Vagina (tissue), 2 donors: Measurements from ENCODE around the gene EAF1.

Source experiments
- POLR2A ChIP-seq, 2 donors: fragments of 450-650 bp; IDR thresholded peaks; one replicate each; pipeline ENCODE4 v1.6.1; 2017; ENCODE audit warnings: antibody characterized with exemption in 2 of 2, mild to moderate bottlenecking in 2 of 2, moderate library complexity in 2 of 2
- POLR2AphosphoS5 ChIP-seq, 2 donors: sonication (generic); formaldehyde crosslinking; IDR thresholded peaks; one replicate each; pipeline ENCODE4 v1.9.0; 2017; ENCODE audit warnings: antibody characterized with exemption in 2 of 2, mild to moderate bottlenecking in 2 of 2, low read depth in 1 of 2; ENCODE audit not compliant: insufficient read depth in 1 of 2
- TF ChIP-seq, protein P1 (sequence below), 3 experiments: fragments of 450-650 bp in 2 of 3; fragments of 200-600 bp in 1 of 3; sonication (generic) in 1 of 3; IDR thresholded peaks; one replicate each; pipeline ENCODE4 v1.5.1; 2017 to 2019; ENCODE audit warnings: antibody characterized with exemption in 3 of 3, mild to moderate bottlenecking in 2 of 3, moderate library complexity in 2 of 3

DNA sequence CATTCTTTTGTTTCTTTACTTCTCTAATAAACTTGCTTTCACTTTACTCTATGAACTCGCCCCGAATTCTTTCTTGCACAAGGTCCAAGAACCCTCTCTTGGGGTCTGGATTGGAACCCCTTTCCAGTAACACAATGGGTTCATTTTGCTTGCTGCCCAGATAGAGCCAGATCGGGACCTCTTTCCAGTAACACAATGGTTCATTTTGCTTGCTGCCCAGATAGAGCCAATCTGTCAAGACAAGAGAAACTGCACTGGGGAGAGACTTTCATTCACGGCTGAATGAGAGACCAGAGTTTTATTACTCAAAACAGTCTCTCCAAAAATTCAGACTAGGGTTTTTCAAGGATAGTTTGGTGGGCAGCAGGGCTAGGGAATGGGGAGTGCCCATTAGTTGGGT lies 25.5 kb upstream of the EAF1 start:
- no peak for TF ChIP-seq POLR2A (IDR thresholded peaks at IDR 0.05)
- TF ChIP-seq, protein P1, sequence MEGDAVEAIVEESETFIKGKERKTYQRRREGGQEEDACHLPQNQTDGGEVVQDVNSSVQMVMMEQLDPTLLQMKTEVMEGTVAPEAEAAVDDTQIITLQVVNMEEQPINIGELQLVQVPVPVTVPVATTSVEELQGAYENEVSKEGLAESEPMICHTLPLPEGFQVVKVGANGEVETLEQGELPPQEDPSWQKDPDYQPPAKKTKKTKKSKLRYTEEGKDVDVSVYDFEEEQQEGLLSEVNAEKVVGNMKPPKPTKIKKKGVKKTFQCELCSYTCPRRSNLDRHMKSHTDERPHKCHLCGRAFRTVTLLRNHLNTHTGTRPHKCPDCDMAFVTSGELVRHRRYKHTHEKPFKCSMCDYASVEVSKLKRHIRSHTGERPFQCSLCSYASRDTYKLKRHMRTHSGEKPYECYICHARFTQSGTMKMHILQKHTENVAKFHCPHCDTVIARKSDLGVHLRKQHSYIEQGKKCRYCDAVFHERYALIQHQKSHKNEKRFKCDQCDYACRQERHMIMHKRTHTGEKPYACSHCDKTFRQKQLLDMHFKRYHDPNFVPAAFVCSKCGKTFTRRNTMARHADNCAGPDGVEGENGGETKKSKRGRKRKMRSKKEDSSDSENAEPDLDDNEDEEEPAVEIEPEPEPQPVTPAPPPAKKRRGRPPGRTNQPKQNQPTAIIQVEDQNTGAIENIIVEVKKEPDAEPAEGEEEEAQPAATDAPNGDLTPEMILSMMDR (IDR thresholded peaks at IDR 0.05): no peak
- TF ChIP-seq POLR2AphosphoS5 (IDR thresholded peaks at IDR 0.05; ENCODE audit: insufficient read depth in 1 of 2, low read depth in 1 of 2): no peak
